Neuronal stem cell (in vitro differentiated cells): Measurements from ENCODE around the gene PKP2.

ENCODE experiments used
- DNase-seq: peaks from one replicate; pipeline ENCODE4 v3.0.0-alpha.2; 2013; ENCODE audit warnings: low spot score
- H2AFZ ChIP-seq: one replicate; pipeline ENCODE4 v1.6.1; 2013; ENCODE audit warnings: mild to moderate bottlenecking, low read length, inconsistent platforms
- H2AK5ac ChIP-seq: 2 replicates; pipeline ENCODE4 v1.6.1; 2013; ENCODE audit warnings: low read depth, mild to moderate bottlenecking, inconsistent platforms, low read length, moderate library complexity, mixed read lengths
- H2BK120ac ChIP-seq: 2 replicates; pipeline ENCODE4 v1.6.1; 2013; ENCODE audit warnings: low read depth, mild to moderate bottlenecking, inconsistent platforms, low read length, moderate library complexity, mixed read lengths
- H2BK12ac ChIP-seq: one replicate; pipeline ENCODE4 v1.6.1; 2013; ENCODE audit warnings: low read length, inconsistent platforms
- H2BK15ac ChIP-seq: 2 replicates; pipeline ENCODE4 v1.6.1; 2013; ENCODE audit warnings: mild to moderate bottlenecking, low read length, inconsistent platforms, mixed read lengths
- H2BK5ac ChIP-seq: one replicate; pipeline ENCODE4 v1.6.1; 2013; ENCODE audit warnings: inconsistent platforms, mild to moderate bottlenecking, low read length, moderate library complexity
- H3K14ac ChIP-seq: one replicate; pipeline ENCODE4 v1.6.1; 2013; ENCODE audit warnings: low read length, inconsistent platforms
- H3K18ac ChIP-seq: 2 replicates; pipeline ENCODE4 v1.6.1; 2013; ENCODE audit warnings: low read length, inconsistent platforms
- H3K23ac ChIP-seq: 2 replicates; pipeline ENCODE4 v1.6.1; 2013; ENCODE audit warnings: low read depth, mild to moderate bottlenecking, mixed read lengths, low read length, inconsistent platforms; ENCODE audit not compliant: poor library complexity
- H3K27ac ChIP-seq: replicated peaks from 3 replicates; pipeline ENCODE4 v1.5.1; 2013; ENCODE audit warnings: low read length, inconsistent platforms
- H3K27me3 ChIP-seq, 3 experiments: 2 replicates each; pipeline ENCODE4 v1.6.1; 2013; ENCODE audit warnings: low read length in 3 of 3, mild to moderate bottlenecking in 2 of 3, inconsistent platforms in 1 of 3, low read depth in 1 of 3, mixed read lengths in 1 of 3, moderate library complexity in 1 of 3; ENCODE audit not compliant: control insufficient read depth in 3 of 3, insufficient read depth in 3 of 3
- H3K36me3 ChIP-seq, 2 donors: replicated peaks in 1 of 2; 2 replicates each; pipeline ENCODE4 v1.6.1; 2013; ENCODE audit warnings: low read length in 2 of 2; ENCODE audit not compliant: control insufficient read depth in 2 of 2, insufficient read depth in 2 of 2
- H3K4ac ChIP-seq: 2 replicates; pipeline ENCODE4 v1.6.1; 2013; ENCODE audit warnings: inconsistent platforms, mild to moderate bottlenecking, low read length, moderate library complexity
- H3K4me1 ChIP-seq, 2 donors: 1 replicate in 1 of 2; 2 replicates in 1 of 2; pipeline ENCODE4 v1.6.1; 2013; ENCODE audit warnings: low read length in 2 of 2, low read depth in 1 of 2; ENCODE audit not compliant: control insufficient read depth in 2 of 2, insufficient read depth in 1 of 2
- H3K4me2 ChIP-seq: one replicate; pipeline ENCODE4 v1.6.1; 2013; ENCODE audit warnings: mild to moderate bottlenecking, low read length, inconsistent platforms; ENCODE audit not compliant: insufficient read depth, poor library complexity, severe bottlenecking
- H3K4me3 ChIP-seq, 2 donors: 2 replicates each; pipeline ENCODE4 v1.5.1; 2013; ENCODE audit warnings: low read length in 2 of 2, mild to moderate bottlenecking in 2 of 2, inconsistent platforms in 1 of 2, moderate library complexity in 1 of 2
- H3K79me1 ChIP-seq: one replicate; pipeline ENCODE4 v1.6.1; 2013; ENCODE audit warnings: low read depth, mild to moderate bottlenecking, inconsistent platforms, low read length, moderate library complexity
- H3K9ac ChIP-seq: one replicate; pipeline ENCODE4 v1.6.1; 2013; ENCODE audit warnings: mild to moderate bottlenecking, low read depth, low read length, inconsistent platforms; ENCODE audit not compliant: poor library complexity
- H3K9me3 ChIP-seq, 2 donors: replicated peaks in 1 of 2; 2 replicates each; pipeline versions ENCODE3 to v1.6.1; 2013; ENCODE audit warnings: low read length in 2 of 2, mild to moderate bottlenecking in 2 of 2, inconsistent platforms in 1 of 2, low read depth in 1 of 2, mixed read lengths in 1 of 2, moderate library complexity in 1 of 2; ENCODE audit not compliant: control insufficient read depth in 2 of 2, insufficient read depth in 1 of 2
- H4K8ac ChIP-seq: one replicate; pipeline ENCODE4 v1.6.1; 2013; ENCODE audit warnings: low read depth, mild to moderate bottlenecking, inconsistent platforms, low read length, moderate library complexity
- H4K91ac ChIP-seq: one replicate; pipeline ENCODE4 v1.6.1; 2013; ENCODE audit warnings: low read length, low read depth, mild to moderate bottlenecking, inconsistent platforms; ENCODE audit not compliant: poor library complexity
- WGBS, 2 donors: extraction: QIAGEN DNeasy Blood & Tissue Kit; methylation state at CpG; one replicate each; pipeline ENCODE4 v1.1.7; 2013; ENCODE audit warnings: missing lambda C conversion rate in 2 of 2, mixed read lengths in 1 of 2; ENCODE audit not compliant: insufficient read length in 2 of 2, insufficient replicate concordance in 1 of 2; ENCODE audit errors: extremely low coverage in 2 of 2; 5-methylcytosine and 5-hydroxymethylcytosine counted together

PKP2 gene

GRCh38 chr12:32926356-32926755, 29.8 kb upstream of the PKP2 start:
- no peak overlapping the region for H2BK15ac ChIP-seq
- no peak overlapping the region for H3K14ac ChIP-seq
- no peak overlapping the region for H3K9ac ChIP-seq
- DNase-seq = no peak
- H3K27me3 ChIP-seq = no peaks in the 10 kb centered on the region
- H3K27ac ChIP-seq = no peak overlapping the region
- H4K8ac ChIP-seq = no peak overlapping the region
- H3K36me3 ChIP-seq = no peaks in the 10 kb centered on the region
- H3K23ac ChIP-seq = no peak overlapping the region
- H4K91ac ChIP-seq = no peak overlapping the region
- H3K4me1 ChIP-seq = no peaks in the 10 kb centered on the region
- H2BK5ac ChIP-seq = no peak overlapping the region
- no peak overlapping the region for H2BK120ac ChIP-seq
- H3K9me3 ChIP-seq = no peaks in the 10 kb centered on the region
- H3K79me1 ChIP-seq = peaks cover 1% of the 10 kb centered on the region
- H2BK12ac ChIP-seq = no peak overlapping the region
- H3K18ac ChIP-seq = no peak overlapping the region
- no peak overlapping the region for H2AK5ac ChIP-seq
- no CpG with 5 or more reads among the region's 1 CpG for WGBS, 2 donors
- no peak overlapping the region for H2AFZ ChIP-seq
- no peak overlapping the region for H3K4me2 ChIP-seq
- H3K4ac ChIP-seq = no peak overlapping the region
- no peak overlapping the region for H3K4me3 ChIP-seq

- Histone ChIP-seq H3K9ac (no peak overlapping the region), H3K23ac (no peak overlapping the region), H2BK15ac (no peak overlapping the region), H2AK5ac (no peak overlapping the region), H3K4ac (no peak overlapping the region), H4K8ac (no peak overlapping the region), H3K18ac (no peak overlapping the region), H3K4me3 (no peak overlapping the region), H3K9me3 (no peaks in the 10 kb centered on the region), H3K14ac (no peak overlapping the region), H2BK12ac (no peak overlapping the region), H2BK5ac (no peak overlapping the region), H3K36me3 (no peaks in the 10 kb centered on the region), H3K4me2 (no peak overlapping the region), H2BK120ac (no peak overlapping the region), H3K79me1 (peaks cover 1% of the 10 kb centered on the region), H2AFZ (no peak overlapping the region), H4K91ac (no peak overlapping the region), H3K27ac (no peak overlapping the region), H3K27me3 (no peaks in the 10 kb centered on the region), H3K4me1 (no peaks in the 10 kb centered on the region)
- no peak for DNase-seq
- no CpG with 5 or more reads among the region's 8 CpGs for WGBS, 2 donors
Observed at GRCh38 chr12:32922546-32923297, 26.1 kb upstream of the PKP2 start.

GRCh38 chr12:32921397-32921796, 24.8 kb upstream of the PKP2 start:
- no peak for DNase-seq
- Histone ChIP-seq H3K14ac (no peak overlapping the region), H2BK15ac (no peak overlapping the region), H3K18ac (no peak overlapping the region), H3K23ac (no peak overlapping the region), H3K4ac (no peak overlapping the region), H3K27me3 (no peaks in the 10 kb centered on the region), H4K8ac (no peak overlapping the region), H4K91ac (no peak overlapping the region), H3K4me2 (no peak overlapping the region), H3K36me3 (no peaks in the 10 kb centered on the region), H3K4me3 (no peak overlapping the region), H2BK120ac (no peak overlapping the region), H2BK12ac (no peak overlapping the region), H3K9ac (no peak overlapping the region), H2BK5ac (no peak overlapping the region), H2AK5ac (no peak overlapping the region), H3K79me1 (no peaks in the 10 kb centered on the region), H3K27ac (no peak overlapping the region), H3K4me1 (no peaks in the 10 kb centered on the region), H3K9me3 (no peaks in the 10 kb centered on the region), H2AFZ (no peak overlapping the region)
- no CpG with 5 or more reads among the region's 2 CpGs for WGBS, 2 donors

- H4K8ac ChIP-seq = no peak overlapping the region
- no peak overlapping the region for H3K9ac ChIP-seq
- no peak overlapping the region for H4K91ac ChIP-seq
- no peak overlapping the region for H3K23ac ChIP-seq
- no peak overlapping the region for H2AK5ac ChIP-seq
- H2BK5ac ChIP-seq = no peak overlapping the region
- H3K27ac ChIP-seq = no peak overlapping the region
- no peaks in the 10 kb centered on the region for H3K9me3 ChIP-seq
- no peak overlapping the region for H3K4me2 ChIP-seq
- no peak overlapping the region for H2BK15ac ChIP-seq
- no peak overlapping the region for H2AFZ ChIP-seq
- H3K4ac ChIP-seq = no peak overlapping the region
- no peak overlapping the region for H3K14ac ChIP-seq
- no peak overlapping the region for H2BK12ac ChIP-seq
- no peak overlapping the region for H3K18ac ChIP-seq
- no peaks in the 10 kb centered on the region for H3K4me1 ChIP-seq
- WGBS, 2 donors = no CpG with 5 or more reads among the region's 8 CpGs
- H3K4me3 ChIP-seq = no peak overlapping the region
- H3K79me1 ChIP-seq = no peaks in the 10 kb centered on the region
- no peak overlapping the region for H2BK120ac ChIP-seq
- DNase-seq = no peak
- H3K27me3 ChIP-seq = no peaks in the 10 kb centered on the region
- H3K36me3 ChIP-seq = no peaks in the 10 kb centered on the region
Observed at GRCh38 chr12:32920506-32921085, 24.0 kb upstream of the PKP2 start.
